HepG2 (cell line): Measurements from ENCODE around the gene GPR37. TPM values are rescaled to one million over a fixed set of nuclear protein-coding genes. Genes with fewer than 3 reads are reported as not detected.
A peak's percentile ranks its signal among the peaks of the same experiment; 100 is the strongest.

ENCODE experiments used
- ARID3A ChIP-seq: IDR thresholded peaks from 2 replicates; pipeline ENCODE4 v1.6.1; 2012; ENCODE audit warnings: low read depth, low read length, improper control_type of control experiment
- DR1 ChIP-seq: sonication (generic); formaldehyde crosslinking; IDR thresholded peaks from 2 replicates; pipeline ENCODE4 v1.8.0; 2021; ENCODE audit warnings: mild to moderate bottlenecking, missing genetic modification reagents, inconsistent platforms
- FOXA3 ChIP-seq: IDR thresholded peaks from 2 replicates; pipeline ENCODE4 v1.6.1; 2016; ENCODE audit warnings: missing genetic modification reagents, missing compliant biosample characterization
- PPARG ChIP-seq: conservative IDR thresholded peaks from 2 replicates; pipeline ENCODE4 v1.6.1; 2016; ENCODE audit warnings: missing biosample characterization, missing genetic modification reagents
- PRPF4 ChIP-seq: fragments of 200-400 bp; formaldehyde crosslinking; IDR thresholded peaks from 2 replicates; pipeline ENCODE4 v1.6.1; 2016; ENCODE audit warnings: low read length, low read depth; ENCODE audit not compliant: poor library complexity, severe bottlenecking
- RBAK ChIP-seq: sonication (generic); formaldehyde crosslinking; IDR thresholded peaks from 2 replicates; pipeline ENCODE4 v1.5.1; 2020; ENCODE audit warnings: mild to moderate bottlenecking, missing genetic modification reagents
- RBM39 ChIP-seq: fragments of 200-400 bp; formaldehyde crosslinking; IDR thresholded peaks from one replicate; pipeline ENCODE4 v1.6.1; 2018; ENCODE audit warnings: antibody characterized with exemption, mild to moderate bottlenecking, low read depth, low read length; ENCODE audit not compliant: poor library complexity, severe bottlenecking
- RERE ChIP-seq: IDR thresholded peaks from 2 replicates; pipeline ENCODE4 v1.6.1; 2016; ENCODE audit warnings: low read depth, missing genetic modification reagents, missing compliant biosample characterization
- SAP130 ChIP-seq: IDR thresholded peaks from 2 replicates; pipeline ENCODE4 v1.6.1; 2016; ENCODE audit warnings: low read depth
- SRF ChIP-seq: IDR thresholded peaks from 2 replicates; pipeline ENCODE4 v1.6.1; 2011; ENCODE audit warnings: mild to moderate bottlenecking, low read depth, low read length, moderate library complexity
- TBX3 ChIP-seq: fragments of 450-650 bp; IDR thresholded peaks from 2 replicates; pipeline ENCODE4 v1.6.1; 2017; ENCODE audit warnings: antibody characterized with exemption, mild to moderate bottlenecking, inconsistent platforms, borderline replicate concordance
- TCF7 ChIP-seq: sonication (generic); IDR thresholded peaks from 2 replicates; pipeline ENCODE4 v1.6.1; 2016; ENCODE audit warnings: antibody characterized with exemption, low read depth
- U2AF1 ChIP-seq: fragments of 200-400 bp; formaldehyde crosslinking; optimal IDR thresholded peaks from 2 replicates; pipeline ENCODE3; 2017; ENCODE audit warnings: mild to moderate bottlenecking, low read depth, low read length
- YEATS2 ChIP-seq: sonication (generic); formaldehyde crosslinking; IDR thresholded peaks from 2 replicates; pipeline ENCODE4 v1.4.0; 2020; ENCODE audit warnings: missing genetic modification reagents, borderline replicate concordance
- ZNF282 ChIP-seq: fragments of 450-650 bp; IDR thresholded peaks from 2 replicates; pipeline ENCODE4 v1.6.1; 2018; ENCODE audit not compliant: partially characterized antibody
- ZNF510 ChIP-seq: sonication (generic); formaldehyde crosslinking; IDR thresholded peaks from 2 replicates; pipeline ENCODE4 v1.4.0; 2020; ENCODE audit warnings: low read depth, mild to moderate bottlenecking, missing genetic modification reagents
- ZNF616 ChIP-seq: sonication (generic); formaldehyde crosslinking; IDR thresholded peaks from 2 replicates; pipeline ENCODE4 v1.5.0; 2020; ENCODE audit warnings: low read depth, mild to moderate bottlenecking, missing genetic modification reagents
- polyA plus RNA-seq, 8 experiments: library from polyadenylated mRNA; depleted of rRNA in 3 of 8; stranded (reverse) in 7 of 8; unstranded in 1 of 8; fragments of >200 nt; fragmentation: Illumina TruSeq in 4 of 8; extraction: Trizol in 4 of 8; gene quantifications; 2 replicates each; pipeline versions ENCODE4 v1.2.1 to v1.2.3, GENCODE V29; 2011 to 2016; ENCODE audit warnings: low read depth in 4 of 8, missing spikeins in 1 of 8, mixed read lengths in 1 of 8; ENCODE audit not compliant: insufficient read depth in 1 of 8
- total RNA-seq, 5 experiments: library from RNA; depleted of rRNA; stranded (reverse); fragments of >200 nt; fragmentation: Illumina TruSeq; extraction: Trizol; gene quantifications; 2 replicates each; pipeline ENCODE4 v1.2.3, GENCODE V29; 2016; ENCODE audit warnings: low read depth in 1 of 5
- TF ChIP-seq, protein P1 (sequence below): sonication (generic); formaldehyde crosslinking; IDR thresholded peaks from 2 replicates; pipeline ENCODE4 v1.5.0; 2020; ENCODE audit warnings: missing genetic modification reagents, mild to moderate bottlenecking, borderline replicate concordance

GPR37 gene
- total and polyA plus RNA-seq, 2 of the 13 experiments (the other 11 are each of a cell fraction or from before 2014, with no cell fraction given): not detected

DNA sequence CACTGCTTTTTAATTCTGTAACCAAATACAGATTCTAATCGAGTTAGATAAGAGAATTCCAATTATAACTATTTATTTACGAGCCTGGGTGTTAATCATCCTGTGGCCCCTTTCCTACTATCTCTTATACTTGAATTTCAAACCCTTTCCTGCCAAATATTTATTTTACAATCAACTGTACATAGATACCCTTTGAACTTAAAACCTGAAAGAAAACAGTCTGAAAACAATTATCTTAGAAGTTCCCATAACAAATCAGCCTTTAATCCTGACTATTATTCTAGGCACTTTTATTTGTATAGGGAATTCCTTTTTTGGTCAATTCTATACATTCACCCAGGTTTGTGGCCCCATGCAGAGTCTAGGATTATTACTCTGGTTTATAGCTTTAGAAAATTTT lies 10.6 kb upstream of the GPR37 start (continued):
- TF ChIP-seq, protein P1, sequence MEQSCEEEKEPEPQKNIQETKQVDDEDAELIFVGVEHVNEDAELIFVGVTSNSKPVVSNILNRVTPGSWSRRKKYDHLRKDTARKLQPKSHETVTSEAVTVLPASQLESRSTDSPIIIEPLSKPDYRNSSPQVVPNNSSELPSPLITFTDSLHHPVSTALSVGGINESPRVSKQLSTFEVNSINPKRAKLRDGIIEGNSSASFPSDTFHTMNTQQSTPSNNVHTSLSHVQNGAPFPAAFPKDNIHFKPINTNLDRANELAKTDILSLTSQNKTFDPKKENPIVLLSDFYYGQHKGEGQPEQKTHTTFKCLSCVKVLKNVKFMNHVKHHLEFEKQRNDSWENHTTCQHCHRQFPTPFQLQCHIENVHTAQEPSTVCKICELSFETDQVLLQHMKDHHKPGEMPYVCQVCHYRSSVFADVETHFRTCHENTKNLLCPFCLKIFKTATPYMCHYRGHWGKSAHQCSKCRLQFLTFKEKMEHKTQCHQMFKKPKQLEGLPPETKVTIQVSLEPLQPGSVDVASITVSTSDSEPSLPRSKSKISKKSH (CRISPR knock-in tag): no peak
- TF ChIP-seq SAP130 (peak; percentile 26; the same call in 1 of the 2 replicates), RERE (no peak), PPARG (CRISPR knock-in tag) (peak; percentile 28; the same call in 1 of the 2 replicates), TBX3 (peak; percentile 72), SRF (peak; percentile 72; the same call in 1 of the 2 replicates), YEATS2 (no peak), DR1 (no peak), U2AF1 (no peak), RBAK (CRISPR knock-in tag) (no peak), ZNF510 (no peak), RBM39 (no peak), TCF7 (peak; percentile 81), FOXA3 (CRISPR knock-in tag) (peak; percentile 78), ZNF616 (no peak), ZNF282 (no peak), ARID3A (peak; percentile 84), PRPF4 (no peak)
